H9 (cell line): ENCODE measurements around the gene LRMDA. TPM values are rescaled to one million over a fixed set of nuclear protein-coding genes. Genes with fewer than 3 reads are reported as not detected.
A peak's percentile ranks its signal among the peaks of the same experiment; 100 is the strongest.

Experiments
- DNase-seq: peaks from one replicate; pipeline ENCODE4 v3.0.0-alpha.2; 2017
- H2AFZ ChIP-seq: one replicate; pipeline ENCODE4 v1.6.1; 2013; ENCODE audit warnings: mild to moderate bottlenecking, low read length, control low read depth, moderate library complexity
- H2AK5ac ChIP-seq: 2 replicates; pipeline ENCODE4 v1.6.1; 2013; ENCODE audit warnings: low read length, control low read depth, mixed read lengths; ENCODE audit not compliant: insufficient read length
- H2BK120ac ChIP-seq: one replicate; pipeline ENCODE4 v1.6.1; 2013; ENCODE audit warnings: low read depth, mild to moderate bottlenecking, low read length, control low read depth, inconsistent platforms; ENCODE audit not compliant: poor library complexity, severe bottlenecking
- H2BK12ac ChIP-seq: 2 replicates; pipeline ENCODE4 v1.6.1; 2013; ENCODE audit warnings: low read length, control low read depth, mixed read lengths, low read depth; ENCODE audit not compliant: insufficient read length
- H2BK15ac ChIP-seq: 2 replicates; pipeline ENCODE4 v1.6.1; 2013; ENCODE audit warnings: low read depth, low read length, control low read depth
- H2BK20ac ChIP-seq: one replicate; pipeline ENCODE4 v1.6.1; 2013; ENCODE audit warnings: low read depth, mild to moderate bottlenecking, low read length, control low read depth, inconsistent platforms; ENCODE audit not compliant: poor library complexity, severe bottlenecking
- H2BK5ac ChIP-seq: 2 replicates; pipeline ENCODE4 v1.6.1; 2013; ENCODE audit warnings: low read length, control low read depth, mixed read lengths; ENCODE audit not compliant: insufficient read length
- H3K14ac ChIP-seq: 2 replicates; pipeline ENCODE4 v1.6.1; 2013; ENCODE audit warnings: low read length, control low read depth; ENCODE audit not compliant: insufficient read depth
- H3K18ac ChIP-seq: 2 replicates; pipeline ENCODE4 v1.6.1; 2013; ENCODE audit warnings: low read depth, mild to moderate bottlenecking, mixed read lengths, low read length, control low read depth; ENCODE audit not compliant: insufficient read length
- H3K23ac ChIP-seq: 2 replicates; pipeline ENCODE4 v1.6.1; 2013; ENCODE audit warnings: low read length, control low read depth, mixed read lengths, low read depth; ENCODE audit not compliant: insufficient read length
- H3K23me2 ChIP-seq: 2 replicates; pipeline ENCODE4 v1.6.1; 2013; ENCODE audit warnings: low read depth, mild to moderate bottlenecking, mixed read lengths, low read length, control low read depth; ENCODE audit not compliant: insufficient read length, poor library complexity, severe bottlenecking
- H3K27ac ChIP-seq: 2 replicates; pipeline ENCODE4 v1.5.1; 2013; ENCODE audit warnings: low read length, control low read depth, mixed read lengths, low read depth; ENCODE audit not compliant: insufficient read length
- H3K27me3 ChIP-seq: 2 replicates; pipeline ENCODE4 v1.6.1; 2013; ENCODE audit warnings: low read length, control low read depth, inconsistent platforms; ENCODE audit not compliant: insufficient read depth
- H3K4ac ChIP-seq: 2 replicates; pipeline ENCODE4 v1.6.1; 2013; ENCODE audit warnings: low read depth, mild to moderate bottlenecking, control low read depth, inconsistent platforms, low read length, moderate library complexity
- H3K4me1 ChIP-seq: 2 replicates; pipeline ENCODE4 v1.6.1; 2013; ENCODE audit warnings: low read length, control low read depth, inconsistent platforms; ENCODE audit not compliant: insufficient read depth
- H3K4me2 ChIP-seq: 2 replicates; pipeline ENCODE4 v1.6.1; 2013; ENCODE audit warnings: low read length, control low read depth, mixed read lengths; ENCODE audit not compliant: insufficient read length, insufficient read depth
- H3K56ac ChIP-seq: 2 replicates; pipeline ENCODE4 v1.6.1; 2013; ENCODE audit warnings: low read depth, mild to moderate bottlenecking, mixed read lengths, low read length, control low read depth; ENCODE audit not compliant: insufficient read length
- H3K79me1 ChIP-seq: 2 replicates; pipeline ENCODE4 v1.6.1; 2013; ENCODE audit warnings: low read depth, mild to moderate bottlenecking, moderate library complexity, low read length, control low read depth, inconsistent platforms; ENCODE audit not compliant: insufficient read depth, poor library complexity, severe bottlenecking
- H3K79me2 ChIP-seq: 2 replicates; pipeline ENCODE4 v1.6.1; 2013; ENCODE audit warnings: low read length, control low read depth, inconsistent platforms; ENCODE audit not compliant: insufficient read depth
- H3K9ac ChIP-seq: 2 replicates; pipeline ENCODE4 v1.6.1; 2013; ENCODE audit warnings: low read length, control low read depth, mixed read lengths; ENCODE audit not compliant: insufficient read length; ENCODE audit errors: extremely low read depth
- H3K9me3 ChIP-seq: one replicate; pipeline ENCODE4 v1.6.1; 2013; ENCODE audit warnings: low read depth, low read length, inconsistent platforms; ENCODE audit not compliant: control insufficient read depth
- H3T11ph ChIP-seq: one replicate; pipeline ENCODE4 v1.6.1; 2013; ENCODE audit warnings: mild to moderate bottlenecking, low read length, control low read depth, inconsistent platforms
- H4K20me1 ChIP-seq: one replicate; pipeline ENCODE4 v1.6.1; 2013; ENCODE audit not compliant: control insufficient read depth, insufficient read length, insufficient read depth
- H4K5ac ChIP-seq: 2 replicates; pipeline ENCODE4 v1.6.1; 2013; ENCODE audit warnings: low read depth, mild to moderate bottlenecking, mixed read lengths, low read length, control low read depth; ENCODE audit not compliant: insufficient read length
- H4K8ac ChIP-seq: replicated peaks from 2 replicates; pipeline ENCODE4 v1.6.1; 2013; ENCODE audit warnings: low read length, control low read depth, mixed read lengths, low read depth; ENCODE audit not compliant: insufficient read length
- H4K91ac ChIP-seq: 2 replicates; pipeline ENCODE4 v1.6.1; 2013; ENCODE audit warnings: low read depth, mild to moderate bottlenecking, moderate library complexity, mixed read lengths, low read length, control low read depth; ENCODE audit not compliant: insufficient read length
- H3K27ac Mint-ChIP-seq, 3 experiments: 2 replicates in 2 of 3; 3 replicates in 1 of 3; pipeline ENCODE4 v1.8.0; 2020 to 2021; ENCODE audit warnings: mixed read lengths in 3 of 3, mild to moderate bottlenecking in 1 of 3, moderate library complexity in 1 of 3
- H3K27me3 Mint-ChIP-seq: 2 replicates; pipeline ENCODE4 v1.8.0; 2021; ENCODE audit warnings: low read depth, mild to moderate bottlenecking, moderate library complexity, mixed read lengths
- H3K36me3 Mint-ChIP-seq, 3 experiments: 2 replicates in 2 of 3; 3 replicates in 1 of 3; pipeline ENCODE4 v1.8.0; 2020 to 2021; ENCODE audit warnings: low read depth in 3 of 3, mixed read lengths in 3 of 3; ENCODE audit not compliant: insufficient read depth in 1 of 3
- H3K4me1 Mint-ChIP-seq, 2 experiments: 2 replicates each; pipeline ENCODE4 v1.8.0; 2020; ENCODE audit warnings: mixed read lengths in 2 of 2
- H3K4me3 Mint-ChIP-seq, 2 experiments: 2 replicates in 1 of 2; 3 replicates in 1 of 2; pipeline ENCODE4 v1.8.0; 2020 to 2021; ENCODE audit warnings: mild to moderate bottlenecking in 2 of 2, mixed read lengths in 2 of 2, moderate library complexity in 1 of 2
- H3K9me3 Mint-ChIP-seq, 2 experiments: 2 replicates in 1 of 2; 3 replicates in 1 of 2; pipeline ENCODE4 v1.8.0; 2020; ENCODE audit warnings: mild to moderate bottlenecking in 2 of 2, mixed read lengths in 2 of 2, moderate library complexity in 1 of 2
- WGBS: extraction: QIAGEN DNeasy Blood & Tissue Kit; methylation state at CpG from one replicate; pipeline ENCODE4 v1.1.7; 2013; ENCODE audit warnings: missing lambda C conversion rate, low lambda C conversion rate, mixed read lengths; ENCODE audit not compliant: insufficient read length; ENCODE audit errors: extremely low coverage; 5-methylcytosine and 5-hydroxymethylcytosine counted together
- total RNA-seq: library from RNA; stranded (reverse); gene quantifications from 2 replicates; pipeline ENCODE4 v1.2.1, GENCODE V29; 2021
- TF ChIP-seq, protein P1 (sequence below): fragments of 200-600 bp; sonication (generic); conservative IDR thresholded peaks from 3 replicates; pipeline ENCODE4 v1.8.0; 2021; ENCODE audit warnings: antibody characterized with exemption, mild to moderate bottlenecking

The LRMDA gene
- total RNA-seq, 1 experiment from 2014 or later: 1.8 TPM

DNA sequence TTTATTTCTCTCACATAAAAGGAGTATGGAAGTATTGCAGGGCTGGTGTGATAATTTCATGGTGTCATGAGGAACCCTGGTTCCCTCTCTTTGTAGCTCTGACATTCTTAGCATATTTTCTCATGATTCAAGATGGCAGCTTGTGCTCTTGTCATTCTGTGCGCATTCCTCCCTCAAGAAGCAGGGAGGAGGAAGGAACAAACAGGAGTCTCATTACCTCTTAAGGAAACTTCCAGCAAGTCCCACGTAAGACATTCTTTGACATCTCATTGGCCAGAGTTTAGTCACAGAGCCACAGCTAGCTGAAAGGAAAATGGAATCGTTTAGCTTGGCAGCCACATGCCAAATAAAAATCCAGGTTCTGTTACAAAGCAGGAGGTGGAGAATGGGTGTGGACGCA, 546.8 kb downstream of the LRMDA start:
- Mint-ChIP-seq H3K36me3 (no peaks in the 10 kb centered on the region), H3K9me3 (no peaks in the 10 kb centered on the region), H3K4me1 (peaks cover 8% of the 10 kb centered on the region in 2 experiments; a peak in 3 of 4 replicates), H3K4me3 (no peak overlapping the region), H3K27ac (peak overlapping the region in 1 of 3 experiments; percentile 80; a peak in 1 of 7 replicates), H3K27me3 (no peaks in the 10 kb centered on the region)
- H3K56ac ChIP-seq: no peak overlapping the region
- no peaks in the 10 kb centered on the region for H4K20me1 ChIP-seq
- H3K79me2 ChIP-seq: no peaks in the 10 kb centered on the region
- H3K79me1 ChIP-seq: no peaks in the 10 kb centered on the region
- H2BK20ac ChIP-seq: no peak overlapping the region
- no peak overlapping the region for H2BK5ac ChIP-seq
- H3K4me1 ChIP-seq: peaks cover 3% of the 10 kb centered on the region; the same call in 1 of the 2 replicates
- no CpG with 5 or more reads among the region's 4 CpGs for WGBS
- TF ChIP-seq, protein P1, sequence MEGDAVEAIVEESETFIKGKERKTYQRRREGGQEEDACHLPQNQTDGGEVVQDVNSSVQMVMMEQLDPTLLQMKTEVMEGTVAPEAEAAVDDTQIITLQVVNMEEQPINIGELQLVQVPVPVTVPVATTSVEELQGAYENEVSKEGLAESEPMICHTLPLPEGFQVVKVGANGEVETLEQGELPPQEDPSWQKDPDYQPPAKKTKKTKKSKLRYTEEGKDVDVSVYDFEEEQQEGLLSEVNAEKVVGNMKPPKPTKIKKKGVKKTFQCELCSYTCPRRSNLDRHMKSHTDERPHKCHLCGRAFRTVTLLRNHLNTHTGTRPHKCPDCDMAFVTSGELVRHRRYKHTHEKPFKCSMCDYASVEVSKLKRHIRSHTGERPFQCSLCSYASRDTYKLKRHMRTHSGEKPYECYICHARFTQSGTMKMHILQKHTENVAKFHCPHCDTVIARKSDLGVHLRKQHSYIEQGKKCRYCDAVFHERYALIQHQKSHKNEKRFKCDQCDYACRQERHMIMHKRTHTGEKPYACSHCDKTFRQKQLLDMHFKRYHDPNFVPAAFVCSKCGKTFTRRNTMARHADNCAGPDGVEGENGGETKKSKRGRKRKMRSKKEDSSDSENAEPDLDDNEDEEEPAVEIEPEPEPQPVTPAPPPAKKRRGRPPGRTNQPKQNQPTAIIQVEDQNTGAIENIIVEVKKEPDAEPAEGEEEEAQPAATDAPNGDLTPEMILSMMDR: no peak
- H3K14ac ChIP-seq: no peak overlapping the region
- H4K8ac ChIP-seq: no peak overlapping the region
- H3K9me3 ChIP-seq: no peaks in the 10 kb centered on the region
- no peak overlapping the region for H2AFZ ChIP-seq
- H3K23me2 ChIP-seq: no peaks in the 10 kb centered on the region
- no peak overlapping the region for H3K4me2 ChIP-seq
- DNase-seq: no peak
- no peak overlapping the region for H2BK120ac ChIP-seq
- H3K27ac ChIP-seq: no peak overlapping the region
- no peak overlapping the region for H3K23ac ChIP-seq
- no peak overlapping the region for H2BK12ac ChIP-seq
- H4K5ac ChIP-seq: no peak overlapping the region
- no peak overlapping the region for H3T11ph ChIP-seq
- H3K18ac ChIP-seq: no peak overlapping the region
- no peak overlapping the region for H3K4ac ChIP-seq
- H3K27me3 ChIP-seq: no peaks in the 10 kb centered on the region; the same call in 1 of the 2 replicates
- H3K9ac ChIP-seq: no peak overlapping the region
- H2AK5ac ChIP-seq: no peak overlapping the region
- no peak overlapping the region for H4K91ac ChIP-seq
- no peak overlapping the region for H2BK15ac ChIP-seq
